ENCODE results near the gene RIOK1. TPM values are rescaled to one million over a fixed set of nuclear protein-coding genes. Genes with fewer than 3 reads are reported as not detected.

RIOK1 gene
- total and polyA plus RNA-seq, 7 experiments from 2014 or later = 17.2 to 39.9 (median 26.4) TPM

DNA sequence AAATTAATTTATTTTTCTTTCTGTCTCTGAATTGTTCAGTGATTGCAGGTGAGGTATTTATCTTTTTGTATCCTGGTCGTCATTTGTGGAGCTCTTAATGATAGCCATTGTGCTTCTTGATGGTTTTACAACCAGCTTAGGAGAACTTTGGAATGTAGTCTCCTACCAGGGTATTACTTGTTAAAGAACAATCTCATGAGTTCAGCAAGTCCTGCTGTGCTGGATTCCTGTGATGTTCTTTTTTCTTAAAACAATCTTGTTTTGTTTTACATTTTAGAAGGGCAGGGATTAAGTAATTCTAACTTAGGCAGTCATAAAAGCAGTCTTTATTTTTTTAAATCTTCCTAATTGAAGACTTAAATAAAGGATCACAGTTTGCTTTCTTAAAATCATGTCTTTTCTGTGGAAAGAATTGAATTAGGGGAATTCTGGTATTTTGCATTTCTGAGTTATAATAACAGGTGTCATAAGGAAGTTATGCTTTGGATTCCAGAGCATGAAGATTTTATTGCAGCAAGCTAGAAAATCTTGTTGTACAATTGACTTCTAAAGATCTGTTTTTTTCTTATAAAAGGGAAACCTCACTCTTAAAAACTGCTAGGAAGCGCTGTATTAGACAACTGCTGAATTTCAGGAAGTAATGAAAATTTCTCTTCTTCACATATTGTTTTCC lies 23.7 kb downstream of the RIOK1 start:
- Histone ChIP-seq H3K4me3 (ENCODE audit: low read length) (no peak overlapping the region), H3K36me3 (ENCODE audit: control insufficient read depth in 2 of 3, insufficient read depth in 3 of 3, low read length in 3 of 3) (peaks cover 0 to 77% (median 30%) of the 10 kb centered on the region in 3 experiments), H3K9me3 (ENCODE audit: control insufficient read depth in 2 of 3, low read length in 3 of 3) (no peaks in the 10 kb centered on the region), H3K27me3 (ENCODE audit: control insufficient read depth in 2 of 2, insufficient read depth in 2 of 2, low read length in 2 of 2) (no peaks in the 10 kb centered on the region), H3K27ac (ENCODE audit: low read depth, low read length) (no peak overlapping the region), H3K4me1 (ENCODE audit: control insufficient read depth in 2 of 2, insufficient read depth in 2 of 2, low read length in 2 of 2) (no peaks in the 10 kb centered on the region)
- no peak overlapping the region for H3K27ac Mint-ChIP-seq
- DNase-seq = no peak
- ChIA-PET CTCF (no interaction called here), POLR2A (interaction anchor here (0.7 kb wide), 1 partner anchor 106 kb away, joined by 3 read pairs; no protein-coding TSS in a partner anchor)
- H3K36me3 Mint-ChIP-seq = peaks cover 21 to 59% (median 35%) of the 10 kb centered on the region in 5 donors
- peaks cover 0 to 6% (median 0%) of the 10 kb centered on the region in 7 donors for H3K4me1 Mint-ChIP-seq
- no peak overlapping the region for H3K4me3 Mint-ChIP-seq
- H3K9me3 Mint-ChIP-seq = no peaks in the 10 kb centered on the region
- intact Hi-C loops (cut with micrococcal nuclease) = loop anchor here in 1 of 2 donors (10.0 kb wide), 1 partner anchor 202 kb away; no protein-coding TSS in a partner anchor
- no peaks in the 10 kb centered on the region for H3K27me3 Mint-ChIP-seq
- ATAC-seq = no peak

GRCh38 chr6:7414811-7415210 lies 25.2 kb downstream of the RIOK1 start:
- POLR2A ChIA-PET = no interaction called here
- Mint-ChIP-seq H3K27ac (peak overlapping the region in 1 of 9 donors; percentile 54), H3K36me3 (peaks cover 24 to 65% (median 36%) of the 10 kb centered on the region in 5 donors), H3K27me3 (no peaks in the 10 kb centered on the region), H3K4me3 (no peak overlapping the region), H3K4me1 (peaks cover 0 to 9% (median 0%) of the 10 kb centered on the region in 7 donors), H3K9me3 (no peaks in the 10 kb centered on the region)
- Histone ChIP-seq H3K36me3 (ENCODE audit: control insufficient read depth in 2 of 3, insufficient read depth in 3 of 3, low read length in 3 of 3) (peaks cover 0 to 76% (median 30%) of the 10 kb centered on the region in 3 experiments), H3K27ac (ENCODE audit: low read depth, low read length) (no peak overlapping the region), H3K9me3 (ENCODE audit: control insufficient read depth in 2 of 3, low read length in 3 of 3) (no peaks in the 10 kb centered on the region), H3K27me3 (ENCODE audit: control insufficient read depth in 2 of 2, insufficient read depth in 2 of 2, low read length in 2 of 2) (no peaks in the 10 kb centered on the region), H3K4me3 (ENCODE audit: low read length) (no peak overlapping the region), H3K4me1 (ENCODE audit: control insufficient read depth in 2 of 2, insufficient read depth in 2 of 2, low read length in 2 of 2) (no peaks in the 10 kb centered on the region)
- CTCF ChIA-PET = no interaction called here
- DNase-seq (no peak), ATAC-seq (no peak)
- intact Hi-C loops (cut with micrococcal nuclease) = loop anchor here in 1 of 2 donors (10.0 kb wide), 1 partner anchor 200 kb away; no protein-coding TSS in a partner anchor

DNA sequence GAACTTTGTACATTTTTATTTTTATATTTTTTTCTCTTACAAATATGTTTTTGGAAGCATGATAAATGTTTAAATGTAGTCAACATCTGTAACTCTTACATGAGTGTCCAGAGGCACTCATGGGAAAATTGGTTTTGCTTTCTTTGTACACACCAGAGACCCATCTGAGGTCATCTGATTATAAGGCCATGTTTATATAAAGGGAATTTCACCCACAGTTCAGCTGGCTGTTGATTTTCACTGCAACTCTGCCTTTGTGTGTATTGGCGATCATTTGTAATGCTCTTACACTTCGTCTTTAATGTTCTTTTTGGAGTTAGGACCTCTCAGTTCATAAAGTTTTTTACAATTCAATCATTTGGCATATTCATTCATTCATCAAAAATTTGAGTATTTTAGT lies 28.1 kb downstream of the RIOK1 start:
- H3K4me3 Mint-ChIP-seq = no peak overlapping the region
- DNase-seq = no peak
- H3K27me3 Mint-ChIP-seq = no peaks in the 10 kb centered on the region
- Histone ChIP-seq H3K4me3 (ENCODE audit: low read length) (no peak overlapping the region), H3K27me3 (ENCODE audit: control insufficient read depth in 2 of 2, insufficient read depth in 2 of 2, low read length in 2 of 2) (no peaks in the 10 kb centered on the region), H3K27ac (ENCODE audit: low read depth, low read length) (no peak overlapping the region), H3K9me3 (ENCODE audit: control insufficient read depth in 2 of 3, low read length in 3 of 3) (no peaks in the 10 kb centered on the region), H3K36me3 (ENCODE audit: control insufficient read depth in 2 of 3, insufficient read depth in 3 of 3, low read length in 3 of 3) (peaks cover 0 to 50% (median 10%) of the 10 kb centered on the region in 3 experiments), H3K4me1 (ENCODE audit: control insufficient read depth in 2 of 2, insufficient read depth in 2 of 2, low read length in 2 of 2) (no peaks in the 10 kb centered on the region)
- peaks cover 17 to 55% (median 25%) of the 10 kb centered on the region in 5 donors for H3K36me3 Mint-ChIP-seq
- H3K4me1 Mint-ChIP-seq = peaks cover 0 to 16% (median 0%) of the 10 kb centered on the region in 7 donors
- ATAC-seq = no peak
- POLR2A ChIA-PET = no interaction called here
- intact Hi-C loops (cut with micrococcal nuclease) = loop anchor here in 1 of 2 donors (10.0 kb wide), 1 partner anchor 197 kb away; no protein-coding TSS in a partner anchor
- H3K9me3 Mint-ChIP-seq = no peaks in the 10 kb centered on the region
- CTCF ChIA-PET = no interaction called here
- peak overlapping the region in 3 of 9 donors; percentile 10 to 28 (median 12) for H3K27ac Mint-ChIP-seq

DNA sequence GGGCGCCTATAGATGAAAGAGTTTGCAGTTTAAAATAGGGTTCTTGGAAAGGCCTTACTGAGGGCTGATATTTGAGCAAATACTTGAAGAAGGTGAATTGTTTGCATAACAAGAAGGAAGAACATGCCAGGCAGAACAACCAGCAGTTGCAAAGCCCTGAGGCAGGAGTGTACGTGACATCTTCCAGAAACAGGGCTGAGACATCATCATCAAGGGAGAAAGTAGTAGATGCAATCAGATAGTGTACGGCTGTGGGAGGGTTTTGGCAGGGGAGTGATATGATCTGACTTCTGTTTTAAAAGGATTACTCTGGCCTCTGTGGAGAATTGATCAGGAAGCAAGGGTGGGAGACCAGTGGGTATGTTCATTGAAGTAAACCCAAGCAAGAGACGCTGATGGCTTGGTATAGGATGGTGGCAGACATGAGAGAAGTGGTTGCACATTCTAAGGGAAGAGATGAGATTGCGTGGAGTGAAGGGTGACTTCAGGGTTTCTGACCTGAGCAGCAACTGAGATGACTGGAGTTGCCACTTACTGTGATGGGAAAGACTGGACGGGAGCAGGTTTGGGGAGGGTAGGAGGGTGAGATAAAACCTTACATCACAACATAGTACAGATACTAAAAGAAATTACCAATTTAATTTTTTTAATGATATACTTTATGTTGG lies 28.8 kb downstream of the RIOK1 start:
- H3K36me3 ChIP-seq (ENCODE audit: control insufficient read depth in 2 of 3, insufficient read depth in 3 of 3, low read length in 3 of 3) = peaks cover 0 to 46% (median 10%) of the 10 kb centered on the region in 3 experiments
- DNase-seq (no peak), ATAC-seq (no peak)
- CTCF ChIA-PET = no interaction called here
- H3K27ac Mint-ChIP-seq = peak overlapping the region in 6 of 9 donors; percentile 5 to 50 (median 20)
- POLR2A ChIA-PET = interaction anchor here (0.7 kb wide), 1 partner anchor 14 kb away, joined by 3 read pairs; no protein-coding TSS in a partner anchor
- H3K9me3 Mint-ChIP-seq = no peaks in the 10 kb centered on the region
- H3K9me3 ChIP-seq (ENCODE audit: control insufficient read depth in 2 of 3, low read length in 3 of 3) = no peaks in the 10 kb centered on the region
- no peaks in the 10 kb centered on the region for H3K27me3 Mint-ChIP-seq
- no peaks in the 10 kb centered on the region for H3K27me3 ChIP-seq (ENCODE audit: control insufficient read depth in 2 of 2, insufficient read depth in 2 of 2, low read length in 2 of 2)
- no peaks in the 10 kb centered on the region for H3K4me1 ChIP-seq (ENCODE audit: control insufficient read depth in 2 of 2, insufficient read depth in 2 of 2, low read length in 2 of 2)
- intact Hi-C loops (cut with micrococcal nuclease) = loop anchor here in 1 of 2 donors (10.0 kb wide), 1 partner anchor 196 kb away; no protein-coding TSS in a partner anchor
- no peak overlapping the region for H3K4me3 Mint-ChIP-seq
- H3K4me1 Mint-ChIP-seq = peaks cover 0 to 16% (median 0%) of the 10 kb centered on the region in 7 donors
- H3K36me3 Mint-ChIP-seq = peaks cover 17 to 55% (median 23%) of the 10 kb centered on the region in 5 donors
- H3K4me3 ChIP-seq (ENCODE audit: low read length) = no peak overlapping the region
- no peak overlapping the region for H3K27ac ChIP-seq (ENCODE audit: low read depth, low read length)

DNA sequence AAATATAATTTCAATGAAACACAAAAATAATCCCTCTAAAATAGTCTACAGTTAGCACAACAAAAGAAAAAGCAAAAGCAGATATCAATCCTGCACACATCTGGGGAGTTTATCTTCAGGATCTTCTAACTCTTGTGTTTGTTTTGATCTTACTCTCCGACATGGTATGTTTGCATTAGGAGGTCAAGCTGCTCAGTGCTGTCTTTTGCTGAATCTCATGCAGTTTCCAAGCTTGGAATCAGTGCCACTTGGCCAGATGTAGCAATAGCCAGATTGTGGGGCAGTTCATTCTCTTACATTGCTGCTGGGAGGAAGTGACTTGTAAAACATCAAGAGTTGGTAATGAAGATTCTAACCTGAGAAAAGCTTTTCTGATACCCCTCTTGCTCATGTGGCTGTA lies 29.5 kb downstream of the RIOK1 start:
- Mint-ChIP-seq H3K36me3 (peaks cover 14 to 51% (median 23%) of the 10 kb centered on the region in 5 donors), H3K4me1 (peaks cover 0 to 16% (median 0%) of the 10 kb centered on the region in 7 donors), H3K4me3 (no peak overlapping the region), H3K27ac (peak overlapping the region in 3 of 9 donors; percentile 1 to 25 (median 12)), H3K9me3 (no peaks in the 10 kb centered on the region), H3K27me3 (no peaks in the 10 kb centered on the region)
- no peak for ATAC-seq
- no peak for DNase-seq
- ChIA-PET CTCF (interaction anchor here (0.6 kb wide), 1 partner anchor 31 kb away, joined by 4 read pairs; no protein-coding TSS in a partner anchor), POLR2A (interaction anchor here (0.7 kb wide), 1 partner anchor 14 kb away, joined by 3 read pairs; no protein-coding TSS in a partner anchor)
- Histone ChIP-seq H3K4me3 (ENCODE audit: low read length) (no peak overlapping the region), H3K4me1 (ENCODE audit: control insufficient read depth in 2 of 2, insufficient read depth in 2 of 2, low read length in 2 of 2) (no peaks in the 10 kb centered on the region), H3K9me3 (ENCODE audit: control insufficient read depth in 2 of 3, low read length in 3 of 3) (no peaks in the 10 kb centered on the region), H3K27ac (ENCODE audit: low read depth, low read length) (no peak overlapping the region), H3K36me3 (ENCODE audit: control insufficient read depth in 2 of 3, insufficient read depth in 3 of 3, low read length in 3 of 3) (peaks cover 0 to 39% (median 10%) of the 10 kb centered on the region in 3 experiments), H3K27me3 (ENCODE audit: control insufficient read depth in 2 of 2, insufficient read depth in 2 of 2, low read length in 2 of 2) (no peaks in the 10 kb centered on the region)
- intact Hi-C loops (cut with micrococcal nuclease) = loop anchor here in 1 of 2 donors (10.0 kb wide), 1 partner anchor 196 kb away; no protein-coding TSS in a partner anchor

GRCh38 chr6:7421066-7421465 lies 31.5 kb downstream of the RIOK1 start:
- Mint-ChIP-seq H3K27me3 (no peaks in the 10 kb centered on the region), H3K27ac (peak overlapping the region in 2 of 9 donors; percentile 26 to 32), H3K36me3 (peaks cover 8 to 34% (median 12%) of the 10 kb centered on the region in 5 donors), H3K9me3 (no peaks in the 10 kb centered on the region), H3K4me1 (peaks cover 0 to 16% (median 0%) of the 10 kb centered on the region in 7 donors), H3K4me3 (no peak overlapping the region)
- Histone ChIP-seq H3K9me3 (ENCODE audit: control insufficient read depth in 2 of 3, low read length in 3 of 3) (no peaks in the 10 kb centered on the region), H3K4me3 (ENCODE audit: low read length) (no peak overlapping the region), H3K36me3 (ENCODE audit: control insufficient read depth in 2 of 3, insufficient read depth in 3 of 3, low read length in 3 of 3) (peaks cover 0 to 19% (median 1%) of the 10 kb centered on the region in 3 experiments), H3K4me1 (ENCODE audit: control insufficient read depth in 2 of 2, insufficient read depth in 2 of 2, low read length in 2 of 2) (no peaks in the 10 kb centered on the region), H3K27me3 (ENCODE audit: control insufficient read depth in 2 of 2, insufficient read depth in 2 of 2, low read length in 2 of 2) (no peaks in the 10 kb centered on the region), H3K27ac (ENCODE audit: low read depth, low read length) (no peak overlapping the region)
- ChIA-PET POLR2A (no interaction called here), CTCF (no interaction called here)
- intact Hi-C loops (cut with micrococcal nuclease) = no loop called here
- ATAC-seq (no peak), DNase-seq (no peak)

All from naive thymus-derived CD4-positive, alpha-beta T cell (primary cell).